SU-DHL-6 (cell line): ENCODE results near the gene NDUFS6.

Experiments used
- H2AFZ ChIP-seq: fragments of 200-600 bp; sonication (generic); 2 replicates; pipeline ENCODE4 v1.6.1; 2014; ENCODE audit warnings: low read depth, mild to moderate bottlenecking, moderate library complexity, mixed read lengths, antibody characterized with exemption, low read length; ENCODE audit not compliant: severe bottlenecking
- H3F3A ChIP-seq: fragments of 200-600 bp; shearing (Covaris generic); 2 replicates; pipeline ENCODE4 v1.6.0; 2016; ENCODE audit warnings: antibody characterized with exemption, mild to moderate bottlenecking; ENCODE audit not compliant: insufficient read depth
- H3K27ac ChIP-seq: fragments of 200-600 bp; sonication (generic); 2 replicates; pipeline ENCODE4 v1.5.1; 2016; ENCODE audit warnings: low read depth, mild to moderate bottlenecking, low read length, moderate library complexity, mixed read lengths
- H3K27me3 ChIP-seq: fragments of 200-600 bp; sonication (generic), shearing (Covaris generic); 2 replicates; pipeline ENCODE4 v1.6.0; 2014; ENCODE audit warnings: mild to moderate bottlenecking, low read length
- H3K36me3 ChIP-seq: fragments of 200-600 bp; sonication (generic); 2 replicates; pipeline ENCODE4 v1.6.1; 2014; ENCODE audit warnings: mild to moderate bottlenecking, low read length, mixed read lengths
- H3K4me2 ChIP-seq: fragments of 300-600, 200-600 bp; shearing (Covaris generic), sonication (generic); 2 replicates; pipeline ENCODE4 v1.6.0; 2014; ENCODE audit warnings: low read length, low read depth, mild to moderate bottlenecking; ENCODE audit not compliant: poor library complexity, severe bottlenecking
- H3K4me3 ChIP-seq: fragments of 200-600 bp; sonication (generic); 2 replicates; pipeline ENCODE4 v1.5.1; 2014; ENCODE audit warnings: antibody characterized with exemption, low read length, mild to moderate bottlenecking, mixed read lengths; ENCODE audit not compliant: insufficient read depth, poor library complexity, severe bottlenecking
- H3K79me2 ChIP-seq: fragments of 200-600 bp; sonication (generic); 2 replicates; pipeline ENCODE4 v1.6.1; 2014; ENCODE audit warnings: mild to moderate bottlenecking, low read length, moderate library complexity; ENCODE audit not compliant: insufficient read depth
- H3K9ac ChIP-seq: fragments of 200-600 bp; sonication (generic); 2 replicates; pipeline ENCODE4 v1.7.0; 2014; ENCODE audit warnings: mild to moderate bottlenecking, low read length
- H3K9me2 ChIP-seq: fragments of 200-600 bp; sonication (generic); replicated peaks from 2 replicates; pipeline ENCODE4 v1.6.1; 2014; ENCODE audit warnings: low read length; ENCODE audit not compliant: insufficient read depth
- H3K9me3 ChIP-seq: fragments of 200-600 bp; sonication (generic); 2 replicates; pipeline ENCODE4 v1.6.1; 2014; ENCODE audit warnings: low read length, mixed read lengths; ENCODE audit not compliant: insufficient read depth
- H4K20me1 ChIP-seq: fragments of 200-600 bp; sonication (generic); 2 replicates; pipeline ENCODE4 v1.6.1; 2014; ENCODE audit warnings: low read depth, mild to moderate bottlenecking, antibody characterized with exemption, low read length, moderate library complexity, mixed read lengths
- CTCF ChIP-seq: fragments of 200-600 bp; sonication (generic); IDR thresholded peaks from one replicate; pipeline ENCODE4 v1.5.1; 2017; ENCODE audit warnings: antibody characterized with exemption, mild to moderate bottlenecking, low read length, moderate library complexity; ENCODE audit not compliant: insufficient read depth, poor library complexity, severe bottlenecking
- EZH2phosphoT487 ChIP-seq: fragments of 200-600 bp; sonication (generic), shearing (Covaris generic); conservative IDR thresholded peaks from 2 replicates; pipeline ENCODE4 v1.6.1; 2018; ENCODE audit warnings: mild to moderate bottlenecking, antibody characterized with exemption, low read length, moderate library complexity, mixed read lengths

Gene NDUFS6

DNA sequence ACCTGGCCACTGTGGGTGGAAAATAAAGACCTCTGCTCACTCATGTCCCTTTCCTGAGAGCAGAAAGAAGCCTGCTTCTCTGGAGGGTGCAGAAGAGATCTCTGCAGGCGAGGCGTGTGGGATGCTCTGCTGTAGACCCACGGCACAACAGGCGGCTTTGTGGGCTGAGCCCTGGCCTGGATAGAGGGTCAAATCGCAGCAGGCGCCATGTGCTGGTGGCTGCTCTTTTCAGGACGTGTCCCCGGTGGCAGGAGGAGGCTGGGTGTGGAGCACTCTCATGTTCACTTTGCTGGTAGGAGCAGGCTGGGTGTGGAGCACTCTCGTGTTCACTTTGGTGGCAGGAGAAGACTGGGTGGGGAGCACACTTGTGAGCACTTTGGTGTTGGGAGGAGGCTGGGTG lies 46.4 kb downstream of the NDUFS6 start:
- no peak overlapping the region for H3K4me3 ChIP-seq
- H3K9ac ChIP-seq: no peak overlapping the region
- H3K27me3 ChIP-seq: no peaks in the 10 kb centered on the region
- H3K27ac ChIP-seq: no peak overlapping the region
- TF ChIP-seq CTCF (no peak), EZH2phosphoT487 (no peak)
- H3K79me2 ChIP-seq: no peaks in the 10 kb centered on the region
- no peaks in the 10 kb centered on the region for H3K9me2 ChIP-seq
- H3F3A ChIP-seq: no peaks in the 10 kb centered on the region
- no peaks in the 10 kb centered on the region for H3K36me3 ChIP-seq
- no peaks in the 10 kb centered on the region for H3K9me3 ChIP-seq
- no peak overlapping the region for H2AFZ ChIP-seq
- no peak overlapping the region for H3K4me2 ChIP-seq
- H4K20me1 ChIP-seq: no peaks in the 10 kb centered on the region

DNA sequence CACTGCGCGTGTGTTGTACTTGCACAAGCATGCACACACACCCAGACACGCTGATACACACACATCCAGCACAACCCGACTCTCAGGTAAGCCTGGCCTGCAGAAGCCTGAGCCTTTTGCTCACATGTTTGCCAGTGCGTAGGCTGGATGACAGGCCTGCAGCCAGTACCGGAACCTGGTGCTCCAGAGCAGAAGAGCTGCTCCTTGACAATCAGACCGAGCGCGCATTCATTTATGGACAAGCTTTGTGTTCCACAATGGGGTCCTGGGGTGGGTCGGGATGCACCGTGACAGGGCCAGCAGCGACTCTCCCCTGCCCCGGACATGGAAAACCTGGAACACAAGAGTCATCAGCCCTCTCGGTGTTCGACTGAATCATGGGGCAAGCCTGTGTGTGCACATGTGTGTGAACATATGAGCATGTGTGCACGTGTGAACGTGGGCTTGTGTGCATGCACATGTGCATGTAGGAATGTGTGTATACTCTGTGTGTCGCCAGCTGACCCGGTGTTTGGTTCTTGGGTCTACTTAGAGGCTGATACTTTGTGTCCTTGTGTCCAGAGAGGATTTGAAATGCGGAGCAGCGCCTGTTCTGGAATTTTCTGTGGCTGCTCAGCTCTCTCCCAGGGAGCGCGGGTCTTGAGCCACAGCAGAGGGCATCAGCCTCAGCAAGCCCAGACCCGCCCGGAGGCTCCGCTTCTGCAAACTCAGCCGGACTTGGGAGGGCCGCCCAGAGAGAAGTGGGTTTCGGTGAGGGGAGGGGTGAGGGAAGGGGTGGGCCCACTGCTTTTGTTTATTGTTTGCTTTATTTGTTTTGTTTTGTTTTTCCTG lies 49.3 kb downstream of the NDUFS6 start:
- H3K4me2 ChIP-seq: no peak overlapping the region
- H3K9ac ChIP-seq: no peak overlapping the region
- no peak overlapping the region for H3K27ac ChIP-seq
- no peak overlapping the region for H3K4me3 ChIP-seq
- TF ChIP-seq CTCF (no peak), EZH2phosphoT487 (no peak)
- H3K9me3 ChIP-seq: no peaks in the 10 kb centered on the region
- no peak overlapping the region for H2AFZ ChIP-seq
- H3F3A ChIP-seq: no peaks in the 10 kb centered on the region
- H3K9me2 ChIP-seq: no peaks in the 10 kb centered on the region
- H4K20me1 ChIP-seq: no peaks in the 10 kb centered on the region
- H3K79me2 ChIP-seq: no peaks in the 10 kb centered on the region
- H3K36me3 ChIP-seq: no peaks in the 10 kb centered on the region
- no peaks in the 10 kb centered on the region for H3K27me3 ChIP-seq

DNA sequence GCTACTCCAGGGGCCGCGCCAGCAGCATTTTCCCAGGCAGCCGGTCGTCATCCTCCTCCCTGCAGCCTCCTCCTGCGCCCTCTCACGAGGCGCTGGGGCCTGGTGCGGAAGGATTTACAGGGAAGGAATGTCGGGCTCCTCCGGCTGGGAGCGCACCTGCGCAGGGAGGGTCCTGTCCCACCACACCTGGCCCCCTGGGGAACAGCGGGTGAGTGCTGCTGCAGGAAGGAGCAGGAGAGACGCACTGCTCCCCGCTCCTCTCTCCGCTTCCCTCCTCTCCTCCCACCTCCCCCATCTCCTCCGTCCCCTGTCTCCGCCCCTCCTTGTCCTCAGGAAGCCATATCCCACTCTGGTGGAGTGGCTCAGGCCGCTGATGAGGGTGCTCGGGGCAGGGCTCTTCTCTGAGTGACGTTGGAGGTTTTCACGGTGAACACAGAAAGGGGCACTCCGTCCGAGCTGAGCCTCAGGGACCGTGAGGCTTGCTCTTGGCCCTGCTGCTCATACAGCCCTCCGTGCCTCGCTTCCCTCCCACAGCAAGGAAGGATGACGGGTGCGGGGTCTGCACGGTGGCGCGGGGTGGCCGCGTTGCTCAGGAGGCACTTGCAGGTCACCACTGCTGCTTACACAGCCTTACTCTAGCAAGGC lies 50.2 kb downstream of the NDUFS6 start:
- no peaks in the 10 kb centered on the region for H4K20me1 ChIP-seq
- H3K27me3 ChIP-seq: no peaks in the 10 kb centered on the region
- no peak for TF ChIP-seq CTCF
- TF ChIP-seq EZH2phosphoT487: no peak
- H3K4me3 ChIP-seq: no peak overlapping the region
- no peak overlapping the region for H3K9ac ChIP-seq
- H3K4me2 ChIP-seq: no peak overlapping the region
- no peak overlapping the region for H2AFZ ChIP-seq
- no peaks in the 10 kb centered on the region for H3K9me2 ChIP-seq
- H3K27ac ChIP-seq: no peak overlapping the region
- no peaks in the 10 kb centered on the region for H3F3A ChIP-seq
- no peaks in the 10 kb centered on the region for H3K79me2 ChIP-seq
- H3K36me3 ChIP-seq: no peaks in the 10 kb centered on the region
- no peaks in the 10 kb centered on the region for H3K9me3 ChIP-seq
